Measurements from ENCODE around the gene ARHGEF7. TPM values are rescaled to one million over a fixed set of nuclear protein-coding genes. Genes with fewer than 3 reads are reported as not detected.

The ARHGEF7 gene
- total RNA-seq, 1 experiment from 2014 or later = 46.2 TPM

DNA sequence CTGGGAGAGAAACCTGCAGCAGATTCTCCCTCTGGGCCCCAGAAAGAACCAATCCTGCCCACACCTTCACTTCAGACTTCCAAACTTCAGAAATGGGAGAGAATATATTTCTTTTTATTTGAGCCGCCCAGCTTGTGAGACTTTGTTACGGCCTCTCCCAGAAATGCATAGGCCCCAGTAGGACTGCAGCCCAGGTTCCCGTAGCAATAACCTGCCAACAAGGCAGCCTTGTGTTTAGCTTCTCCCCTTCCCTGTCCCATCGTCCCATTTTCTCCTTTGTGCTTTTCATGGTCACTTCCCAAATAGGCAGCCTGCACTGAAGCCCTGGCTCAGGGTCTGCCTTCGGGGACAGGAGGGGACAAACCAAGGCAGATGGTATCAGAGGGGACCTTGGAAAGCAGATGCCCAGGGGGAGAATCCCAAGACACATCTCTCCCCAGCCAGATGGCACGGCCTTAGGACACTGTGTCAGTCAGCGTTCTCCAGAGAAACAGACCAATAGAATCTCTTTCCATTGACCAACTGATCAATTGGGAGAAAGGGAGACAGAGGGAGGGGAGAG, 3.7 kb upstream of the ARHGEF7 start:
- no peak overlapping the region for H3K27ac ChIP-seq (ENCODE audit: low read depth, low read length)
- CTCF ChIA-PET = no interaction called here
- intact Hi-C loops (cut with micrococcal nuclease) = no loop called here

DNA sequence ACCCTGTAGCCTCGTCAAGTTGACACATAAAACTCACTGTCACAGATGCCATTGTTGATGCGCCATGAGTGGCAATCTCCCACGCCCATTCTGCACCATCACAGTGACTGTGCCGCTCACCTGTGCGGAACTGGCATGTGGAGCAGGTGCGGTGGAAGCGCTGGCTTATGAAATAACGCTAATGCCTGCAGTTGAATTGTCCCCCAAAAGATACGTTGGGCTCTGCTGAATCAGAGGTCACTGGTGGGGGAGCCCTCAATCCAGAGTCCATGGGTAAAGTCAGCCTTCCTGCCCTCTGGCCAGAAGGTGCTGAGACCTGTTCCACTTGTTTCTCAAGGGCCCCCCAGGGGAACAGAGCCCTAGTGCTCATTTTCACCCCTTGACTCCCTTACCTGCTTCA, 2.9 kb upstream of the ARHGEF7 start:
- intact Hi-C loops (cut with micrococcal nuclease) = no loop called here
- no peaks in the 10 kb centered on the region for H3K36me3 ChIP-seq (ENCODE audit: control insufficient read depth in 1 of 2, insufficient read depth in 2 of 2, low read length in 2 of 2)
- H3K9me3 ChIP-seq (ENCODE audit: control insufficient read depth in 1 of 2, insufficient read depth in 1 of 2, low read depth in 1 of 2, low read length in 2 of 2) = peaks cover 0 to 4% of the 10 kb centered on the region in 2 experiments; a peak in 1 of 4 replicates
- peaks cover 5% of the 10 kb centered on the region; the same call in 1 of the 2 replicates for H3K27me3 ChIP-seq (ENCODE audit: insufficient read depth, low read length)
- TF ChIP-seq JUND (IDR thresholded peaks at IDR 0.05) = no peak
- no peak for TF ChIP-seq FOSL1 (IDR thresholded peaks at IDR 0.05; ENCODE audit: low read depth)
- no peak for TF ChIP-seq POLR2AphosphoS5 (IDR thresholded peaks at IDR 0.05; ENCODE audit: low read depth, low read length)
- TF ChIP-seq SP1 (IDR thresholded peaks at IDR 0.05; ENCODE audit: low read depth) = no peak
- TF ChIP-seq YY1 (IDR thresholded peaks at IDR 0.05; ENCODE audit: extremely low read depth, insufficient replicate concordance, low read depth, low read length) = no peak
- TF ChIP-seq, protein P1, sequence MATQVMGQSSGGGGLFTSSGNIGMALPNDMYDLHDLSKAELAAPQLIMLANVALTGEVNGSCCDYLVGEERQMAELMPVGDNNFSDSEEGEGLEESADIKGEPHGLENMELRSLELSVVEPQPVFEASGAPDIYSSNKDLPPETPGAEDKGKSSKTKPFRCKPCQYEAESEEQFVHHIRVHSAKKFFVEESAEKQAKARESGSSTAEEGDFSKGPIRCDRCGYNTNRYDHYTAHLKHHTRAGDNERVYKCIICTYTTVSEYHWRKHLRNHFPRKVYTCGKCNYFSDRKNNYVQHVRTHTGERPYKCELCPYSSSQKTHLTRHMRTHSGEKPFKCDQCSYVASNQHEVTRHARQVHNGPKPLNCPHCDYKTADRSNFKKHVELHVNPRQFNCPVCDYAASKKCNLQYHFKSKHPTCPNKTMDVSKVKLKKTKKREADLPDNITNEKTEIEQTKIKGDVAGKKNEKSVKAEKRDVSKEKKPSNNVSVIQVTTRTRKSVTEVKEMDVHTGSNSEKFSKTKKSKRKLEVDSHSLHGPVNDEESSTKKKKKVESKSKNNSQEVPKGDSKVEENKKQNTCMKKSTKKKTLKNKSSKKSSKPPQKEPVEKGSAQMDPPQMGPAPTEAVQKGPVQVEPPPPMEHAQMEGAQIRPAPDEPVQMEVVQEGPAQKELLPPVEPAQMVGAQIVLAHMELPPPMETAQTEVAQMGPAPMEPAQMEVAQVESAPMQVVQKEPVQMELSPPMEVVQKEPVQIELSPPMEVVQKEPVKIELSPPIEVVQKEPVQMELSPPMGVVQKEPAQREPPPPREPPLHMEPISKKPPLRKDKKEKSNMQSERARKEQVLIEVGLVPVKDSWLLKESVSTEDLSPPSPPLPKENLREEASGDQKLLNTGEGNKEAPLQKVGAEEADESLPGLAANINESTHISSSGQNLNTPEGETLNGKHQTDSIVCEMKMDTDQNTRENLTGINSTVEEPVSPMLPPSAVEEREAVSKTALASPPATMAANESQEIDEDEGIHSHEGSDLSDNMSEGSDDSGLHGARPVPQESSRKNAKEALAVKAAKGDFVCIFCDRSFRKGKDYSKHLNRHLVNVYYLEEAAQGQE (IDR thresholded peaks at IDR 0.05; ENCODE audit: low read depth) = no peak
- no peak for TF ChIP-seq ZFX (IDR thresholded peaks at IDR 0.05)
- TF ChIP-seq ELF1 (IDR thresholded peaks at IDR 0.05; ENCODE audit: borderline replicate concordance, low read depth) = no peak
- no peak for TF ChIP-seq EZH2phosphoT487 (IDR thresholded peaks at IDR 0.05; ENCODE audit: borderline replicate concordance)
- no peak for TF ChIP-seq EGR1 (IDR thresholded peaks at IDR 0.05; ENCODE audit: low read depth)
- BruUV-seq (replicated peaks) = no TSS peak
- no peak overlapping the region for H3K4me3 ChIP-seq (replicated peaks in 1 of 2; ENCODE audit: low read depth in 1 of 2, low read length in 2 of 2)
- H3K9me2 ChIP-seq (ENCODE audit: insufficient read depth) = no peaks in the 10 kb centered on the region
- ATAC-seq = no peak
- no peak overlapping the region for H3K4me2 ChIP-seq (ENCODE audit: low read length)
- H3K9ac ChIP-seq (ENCODE audit: low read length) = no peak overlapping the region
- H4K20me1 ChIP-seq (ENCODE audit: insufficient read depth) = no peaks in the 10 kb centered on the region
- no peaks in the 10 kb centered on the region for H3K4me1 ChIP-seq (ENCODE audit: control insufficient read depth in 1 of 2, insufficient read depth in 2 of 2, low read length in 2 of 2)
- no peaks in the 10 kb centered on the region for H3K79me2 ChIP-seq (ENCODE audit: insufficient read depth, low read length)
- RAD21 ChIA-PET (ENCODE audit: low non-redundant PET in 1 of 2, low total read pairs in 2 of 2, uncharacterized antibody in 2 of 2, unreplicated experiment in 2 of 2) = no interaction called here
- no peak overlapping the region for H2AFZ ChIP-seq (ENCODE audit: low read depth, low read length, poor library complexity, severe bottlenecking)
- POLR2A ChIA-PET = no interaction called here
- H3K27ac ChIP-seq (ENCODE audit: low read depth, low read length) = no peak overlapping the region
- CTCF ChIA-PET = no interaction called here
- no peak for DNase-seq (ENCODE audit: low read depth, low spot score)

More for the DNA sequence above, 3.7 kb upstream of the ARHGEF7 start:
- Histone ChIP-seq H3K9ac (ENCODE audit: low read length) (no peak overlapping the region), H3K4me2 (ENCODE audit: low read length) (no peak overlapping the region), H3K9me2 (ENCODE audit: insufficient read depth) (no peaks in the 10 kb centered on the region), H3K9me3 (ENCODE audit: control insufficient read depth in 1 of 2, insufficient read depth in 1 of 2, low read depth in 1 of 2, low read length in 2 of 2) (peaks cover 0 to 4% of the 10 kb centered on the region in 2 experiments; a peak in 1 of 4 replicates), H3K79me2 (ENCODE audit: insufficient read depth, low read length) (no peaks in the 10 kb centered on the region), H3K27me3 (ENCODE audit: insufficient read depth, low read length) (peaks cover 5% of the 10 kb centered on the region; the same call in 1 of the 2 replicates), H3K4me3 (replicated peaks in 1 of 2; ENCODE audit: low read depth in 1 of 2, low read length in 2 of 2) (no peak overlapping the region), H4K20me1 (ENCODE audit: insufficient read depth) (no peaks in the 10 kb centered on the region), H3K4me1 (ENCODE audit: control insufficient read depth in 1 of 2, insufficient read depth in 2 of 2, low read length in 2 of 2) (no peaks in the 10 kb centered on the region), H3K36me3 (ENCODE audit: control insufficient read depth in 1 of 2, insufficient read depth in 2 of 2, low read length in 2 of 2) (no peaks in the 10 kb centered on the region), H2AFZ (ENCODE audit: low read depth, low read length, poor library complexity, severe bottlenecking) (no peak overlapping the region)
- POLR2A ChIA-PET = no interaction called here
- BruUV-seq (replicated peaks) = no TSS peak
- DNase-seq (ENCODE audit: low read depth, low spot score) (no peak), ATAC-seq (no peak)
- TF ChIP-seq SIN3A (IDR thresholded peaks at IDR 0.05; ENCODE audit: low read depth) (no peak), POLR2AphosphoS5 (IDR thresholded peaks at IDR 0.05; ENCODE audit: low read depth, low read length) (no peak), EGR1 (IDR thresholded peaks at IDR 0.05; ENCODE audit: low read depth) (no peak), TCF7L2 (IDR thresholded peaks at IDR 0.05; ENCODE audit: borderline replicate concordance, extremely low read depth, insufficient read depth, insufficient read length) (no peak), ELF1 (IDR thresholded peaks at IDR 0.05; ENCODE audit: borderline replicate concordance, low read depth) (no peak), ZFX (IDR thresholded peaks at IDR 0.05) (no peak), JUND (IDR thresholded peaks at IDR 0.05) (no peak), SRF (IDR thresholded peaks at IDR 0.05; ENCODE audit: low read depth) (no peak), EZH2 (IDR thresholded peaks at IDR 0.05) (no peak), ZNF274 (IDR thresholded peaks at IDR 0.05; ENCODE audit: low read depth, low read length) (no peak)
- TF ChIP-seq, protein P2, sequence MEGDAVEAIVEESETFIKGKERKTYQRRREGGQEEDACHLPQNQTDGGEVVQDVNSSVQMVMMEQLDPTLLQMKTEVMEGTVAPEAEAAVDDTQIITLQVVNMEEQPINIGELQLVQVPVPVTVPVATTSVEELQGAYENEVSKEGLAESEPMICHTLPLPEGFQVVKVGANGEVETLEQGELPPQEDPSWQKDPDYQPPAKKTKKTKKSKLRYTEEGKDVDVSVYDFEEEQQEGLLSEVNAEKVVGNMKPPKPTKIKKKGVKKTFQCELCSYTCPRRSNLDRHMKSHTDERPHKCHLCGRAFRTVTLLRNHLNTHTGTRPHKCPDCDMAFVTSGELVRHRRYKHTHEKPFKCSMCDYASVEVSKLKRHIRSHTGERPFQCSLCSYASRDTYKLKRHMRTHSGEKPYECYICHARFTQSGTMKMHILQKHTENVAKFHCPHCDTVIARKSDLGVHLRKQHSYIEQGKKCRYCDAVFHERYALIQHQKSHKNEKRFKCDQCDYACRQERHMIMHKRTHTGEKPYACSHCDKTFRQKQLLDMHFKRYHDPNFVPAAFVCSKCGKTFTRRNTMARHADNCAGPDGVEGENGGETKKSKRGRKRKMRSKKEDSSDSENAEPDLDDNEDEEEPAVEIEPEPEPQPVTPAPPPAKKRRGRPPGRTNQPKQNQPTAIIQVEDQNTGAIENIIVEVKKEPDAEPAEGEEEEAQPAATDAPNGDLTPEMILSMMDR (IDR thresholded peaks at IDR 0.05 in 2 of 3, conservative IDR thresholded peaks at IDR 0.05 in 1 of 3; ENCODE audit: borderline replicate concordance in 1 of 3, insufficient read depth in 1 of 3, low read depth in 2 of 3, low read length in 2 of 3) = no peak
- RAD21 ChIA-PET (ENCODE audit: low non-redundant PET in 1 of 2, low total read pairs in 2 of 2, uncharacterized antibody in 2 of 2, unreplicated experiment in 2 of 2) = no interaction called here
